ENCODE data around the gene ZNF892. TPM values are rescaled to one million over a fixed set of nuclear protein-coding genes. Genes with fewer than 3 reads are reported as not detected.
A peak's percentile ranks its signal among the peaks of the same experiment; 100 is the strongest.

The ZNF892 gene
- total and polyA plus RNA-seq, 9 of the 15 experiments (the other 6 are each of a cell fraction or from before 2014, with no cell fraction given): 0.07 to 0.13 (median 0.09) TPM; not detected in 6

DNA sequence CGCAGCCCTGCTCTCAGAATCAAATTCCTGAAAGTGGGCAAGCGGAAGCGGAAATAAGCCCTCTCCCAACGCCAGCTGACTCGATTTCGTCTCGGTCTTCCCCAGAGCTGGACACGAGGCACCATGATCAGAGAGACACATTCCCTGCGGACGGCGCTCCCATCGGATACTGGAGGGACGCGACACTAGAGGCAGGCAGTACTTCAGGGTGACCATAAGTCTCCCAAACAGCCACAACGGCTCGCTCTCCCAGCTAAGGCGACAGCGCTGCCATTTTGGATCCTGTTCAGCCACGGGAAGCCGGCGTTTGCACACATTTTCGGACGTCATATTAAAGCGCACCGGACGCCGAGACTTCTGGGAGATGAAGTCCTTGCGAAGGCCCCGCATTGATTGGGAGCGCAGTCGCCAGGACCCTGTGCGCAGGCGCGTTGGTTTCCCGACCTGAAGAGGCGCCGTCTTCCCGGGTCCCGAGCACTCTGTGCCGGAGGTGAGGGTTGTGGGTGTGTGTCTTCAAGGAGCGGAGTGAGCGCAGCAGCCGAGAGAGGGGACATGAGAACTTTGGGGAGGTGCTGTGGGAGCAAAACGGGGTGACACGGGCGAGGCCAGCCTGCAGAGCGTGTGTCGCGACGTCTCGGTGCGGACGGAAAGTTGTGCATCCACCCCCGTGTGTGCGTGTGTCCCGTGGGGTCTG lies 41.8 kb upstream of the ZNF892 start, which contains the start of gene ZNF2 (continued):
- TF ChIP-seq, protein P1, sequence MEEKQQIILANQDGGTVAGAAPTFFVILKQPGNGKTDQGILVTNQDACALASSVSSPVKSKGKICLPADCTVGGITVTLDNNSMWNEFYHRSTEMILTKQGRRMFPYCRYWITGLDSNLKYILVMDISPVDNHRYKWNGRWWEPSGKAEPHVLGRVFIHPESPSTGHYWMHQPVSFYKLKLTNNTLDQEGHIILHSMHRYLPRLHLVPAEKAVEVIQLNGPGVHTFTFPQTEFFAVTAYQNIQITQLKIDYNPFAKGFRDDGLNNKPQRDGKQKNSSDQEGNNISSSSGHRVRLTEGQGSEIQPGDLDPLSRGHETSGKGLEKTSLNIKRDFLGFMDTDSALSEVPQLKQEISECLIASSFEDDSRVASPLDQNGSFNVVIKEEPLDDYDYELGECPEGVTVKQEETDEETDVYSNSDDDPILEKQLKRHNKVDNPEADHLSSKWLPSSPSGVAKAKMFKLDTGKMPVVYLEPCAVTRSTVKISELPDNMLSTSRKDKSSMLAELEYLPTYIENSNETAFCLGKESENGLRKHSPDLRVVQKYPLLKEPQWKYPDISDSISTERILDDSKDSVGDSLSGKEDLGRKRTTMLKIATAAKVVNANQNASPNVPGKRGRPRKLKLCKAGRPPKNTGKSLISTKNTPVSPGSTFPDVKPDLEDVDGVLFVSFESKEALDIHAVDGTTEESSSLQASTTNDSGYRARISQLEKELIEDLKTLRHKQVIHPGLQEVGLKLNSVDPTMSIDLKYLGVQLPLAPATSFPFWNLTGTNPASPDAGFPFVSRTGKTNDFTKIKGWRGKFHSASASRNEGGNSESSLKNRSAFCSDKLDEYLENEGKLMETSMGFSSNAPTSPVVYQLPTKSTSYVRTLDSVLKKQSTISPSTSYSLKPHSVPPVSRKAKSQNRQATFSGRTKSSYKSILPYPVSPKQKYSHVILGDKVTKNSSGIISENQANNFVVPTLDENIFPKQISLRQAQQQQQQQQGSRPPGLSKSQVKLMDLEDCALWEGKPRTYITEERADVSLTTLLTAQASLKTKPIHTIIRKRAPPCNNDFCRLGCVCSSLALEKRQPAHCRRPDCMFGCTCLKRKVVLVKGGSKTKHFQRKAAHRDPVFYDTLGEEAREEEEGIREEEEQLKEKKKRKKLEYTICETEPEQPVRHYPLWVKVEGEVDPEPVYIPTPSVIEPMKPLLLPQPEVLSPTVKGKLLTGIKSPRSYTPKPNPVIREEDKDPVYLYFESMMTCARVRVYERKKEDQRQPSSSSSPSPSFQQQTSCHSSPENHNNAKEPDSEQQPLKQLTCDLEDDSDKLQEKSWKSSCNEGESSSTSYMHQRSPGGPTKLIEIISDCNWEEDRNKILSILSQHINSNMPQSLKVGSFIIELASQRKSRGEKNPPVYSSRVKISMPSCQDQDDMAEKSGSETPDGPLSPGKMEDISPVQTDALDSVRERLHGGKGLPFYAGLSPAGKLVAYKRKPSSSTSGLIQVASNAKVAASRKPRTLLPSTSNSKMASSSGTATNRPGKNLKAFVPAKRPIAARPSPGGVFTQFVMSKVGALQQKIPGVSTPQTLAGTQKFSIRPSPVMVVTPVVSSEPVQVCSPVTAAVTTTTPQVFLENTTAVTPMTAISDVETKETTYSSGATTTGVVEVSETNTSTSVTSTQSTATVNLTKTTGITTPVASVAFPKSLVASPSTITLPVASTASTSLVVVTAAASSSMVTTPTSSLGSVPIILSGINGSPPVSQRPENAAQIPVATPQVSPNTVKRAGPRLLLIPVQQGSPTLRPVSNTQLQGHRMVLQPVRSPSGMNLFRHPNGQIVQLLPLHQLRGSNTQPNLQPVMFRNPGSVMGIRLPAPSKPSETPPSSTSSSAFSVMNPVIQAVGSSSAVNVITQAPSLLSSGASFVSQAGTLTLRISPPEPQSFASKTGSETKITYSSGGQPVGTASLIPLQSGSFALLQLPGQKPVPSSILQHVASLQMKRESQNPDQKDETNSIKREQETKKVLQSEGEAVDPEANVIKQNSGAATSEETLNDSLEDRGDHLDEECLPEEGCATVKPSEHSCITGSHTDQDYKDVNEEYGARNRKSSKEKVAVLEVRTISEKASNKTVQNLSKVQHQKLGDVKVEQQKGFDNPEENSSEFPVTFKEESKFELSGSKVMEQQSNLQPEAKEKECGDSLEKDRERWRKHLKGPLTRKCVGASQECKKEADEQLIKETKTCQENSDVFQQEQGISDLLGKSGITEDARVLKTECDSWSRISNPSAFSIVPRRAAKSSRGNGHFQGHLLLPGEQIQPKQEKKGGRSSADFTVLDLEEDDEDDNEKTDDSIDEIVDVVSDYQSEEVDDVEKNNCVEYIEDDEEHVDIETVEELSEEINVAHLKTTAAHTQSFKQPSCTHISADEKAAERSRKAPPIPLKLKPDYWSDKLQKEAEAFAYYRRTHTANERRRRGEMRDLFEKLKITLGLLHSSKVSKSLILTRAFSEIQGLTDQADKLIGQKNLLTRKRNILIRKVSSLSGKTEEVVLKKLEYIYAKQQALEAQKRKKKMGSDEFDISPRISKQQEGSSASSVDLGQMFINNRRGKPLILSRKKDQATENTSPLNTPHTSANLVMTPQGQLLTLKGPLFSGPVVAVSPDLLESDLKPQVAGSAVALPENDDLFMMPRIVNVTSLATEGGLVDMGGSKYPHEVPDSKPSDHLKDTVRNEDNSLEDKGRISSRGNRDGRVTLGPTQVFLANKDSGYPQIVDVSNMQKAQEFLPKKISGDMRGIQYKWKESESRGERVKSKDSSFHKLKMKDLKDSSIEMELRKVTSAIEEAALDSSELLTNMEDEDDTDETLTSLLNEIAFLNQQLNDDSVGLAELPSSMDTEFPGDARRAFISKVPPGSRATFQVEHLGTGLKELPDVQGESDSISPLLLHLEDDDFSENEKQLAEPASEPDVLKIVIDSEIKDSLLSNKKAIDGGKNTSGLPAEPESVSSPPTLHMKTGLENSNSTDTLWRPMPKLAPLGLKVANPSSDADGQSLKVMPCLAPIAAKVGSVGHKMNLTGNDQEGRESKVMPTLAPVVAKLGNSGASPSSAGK (IDR thresholded peaks at IDR 0.05): peak; percentile 53; the same call in 1 of the 2 replicates
- TF ChIP-seq GABPA (tag; conservative IDR thresholded peaks at IDR 0.05; ENCODE audit: low read depth) (peak; percentile 95), SP2 (IDR thresholded peaks at IDR 0.05; ENCODE audit: extremely low read depth, low read depth, low read length, poor library complexity, severe bottlenecking) (no peak), ZNF197 (CRISPR knock-in tag; IDR thresholded peaks at IDR 0.05; ENCODE audit: low read depth) (0 out of 2 replicates have a peak, but pooled peaks have one; percentile 52), GABPB2 (CRISPR knock-in tag; conservative IDR thresholded peaks at IDR 0.05) (no peak), SIX5 (IDR thresholded peaks at IDR 0.05; ENCODE audit: borderline replicate concordance in 1 of 2, insufficient read depth in 1 of 2, low read depth in 1 of 2, low read length in 2 of 2) (peak; percentile 87 to 90), KDM2B (CRISPR knock-in tag; IDR thresholded peaks at IDR 0.05) (no peak), HDAC2 (IDR thresholded peaks at IDR 0.05) (peak; percentile 80; the same call in 1 of the 2 replicates), ZNF41 (CRISPR knock-in tag; conservative IDR thresholded peaks at IDR 0.05) (no peak), BHLHE40 (IDR thresholded peaks at IDR 0.05; ENCODE audit: low read length) (peak; percentile 36)
- TF ChIP-seq, protein P2, sequence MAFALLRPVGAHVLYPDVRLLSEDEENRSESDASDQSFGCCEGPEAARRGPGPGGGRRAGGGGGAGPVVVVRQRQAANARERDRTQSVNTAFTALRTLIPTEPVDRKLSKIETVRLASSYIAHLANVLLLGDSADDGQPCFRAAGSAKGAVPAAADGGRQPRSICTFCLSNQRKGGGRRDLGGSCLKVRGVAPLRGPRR (CRISPR knock-in tag; IDR thresholded peaks at IDR 0.05): no peak
- TF ChIP-seq, protein P3, sequence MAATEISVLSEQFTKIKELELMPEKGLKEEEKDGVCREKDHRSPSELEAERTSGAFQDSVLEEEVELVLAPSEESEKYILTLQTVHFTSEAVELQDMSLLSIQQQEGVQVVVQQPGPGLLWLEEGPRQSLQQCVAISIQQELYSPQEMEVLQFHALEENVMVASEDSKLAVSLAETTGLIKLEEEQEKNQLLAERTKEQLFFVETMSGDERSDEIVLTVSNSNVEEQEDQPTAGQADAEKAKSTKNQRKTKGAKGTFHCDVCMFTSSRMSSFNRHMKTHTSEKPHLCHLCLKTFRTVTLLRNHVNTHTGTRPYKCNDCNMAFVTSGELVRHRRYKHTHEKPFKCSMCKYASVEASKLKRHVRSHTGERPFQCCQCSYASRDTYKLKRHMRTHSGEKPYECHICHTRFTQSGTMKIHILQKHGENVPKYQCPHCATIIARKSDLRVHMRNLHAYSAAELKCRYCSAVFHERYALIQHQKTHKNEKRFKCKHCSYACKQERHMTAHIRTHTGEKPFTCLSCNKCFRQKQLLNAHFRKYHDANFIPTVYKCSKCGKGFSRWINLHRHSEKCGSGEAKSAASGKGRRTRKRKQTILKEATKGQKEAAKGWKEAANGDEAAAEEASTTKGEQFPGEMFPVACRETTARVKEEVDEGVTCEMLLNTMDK (IDR thresholded peaks at IDR 0.05; ENCODE audit: borderline replicate concordance, insufficient read depth, low read depth, low read length, poor library complexity, severe bottlenecking): no peak

Measured in K562 (cell line).